Left kidney (tissue), 2 donors: ENCODE measurements around the gene RDH5. TPM values are rescaled to one million over a fixed set of nuclear protein-coding genes. Genes with fewer than 3 reads are reported as not detected.

Experiments used
- DNase-seq: peaks from one replicate; pipeline ENCODE4 v3.0.0-alpha.2; 2013
- polyA plus RNA-seq: library from polyadenylated mRNA; unstranded; fragments of 120-200 nt; gene quantifications from one replicate; pipeline ENCODE4 v1.2.1, GENCODE V29; 2013; ENCODE audit not compliant: insufficient read length

Gene RDH5
- polyA plus RNA-seq, 1 donor = 36.1 TPM

GRCh38 chr12:55694651-55695050, 25.5 kb upstream of the RDH5 start:
- DNase-seq = no peak

- no peak for DNase-seq
Observed at GRCh38 chr12:55695349-55695748, 24.8 kb upstream of the RDH5 start.

DNA sequence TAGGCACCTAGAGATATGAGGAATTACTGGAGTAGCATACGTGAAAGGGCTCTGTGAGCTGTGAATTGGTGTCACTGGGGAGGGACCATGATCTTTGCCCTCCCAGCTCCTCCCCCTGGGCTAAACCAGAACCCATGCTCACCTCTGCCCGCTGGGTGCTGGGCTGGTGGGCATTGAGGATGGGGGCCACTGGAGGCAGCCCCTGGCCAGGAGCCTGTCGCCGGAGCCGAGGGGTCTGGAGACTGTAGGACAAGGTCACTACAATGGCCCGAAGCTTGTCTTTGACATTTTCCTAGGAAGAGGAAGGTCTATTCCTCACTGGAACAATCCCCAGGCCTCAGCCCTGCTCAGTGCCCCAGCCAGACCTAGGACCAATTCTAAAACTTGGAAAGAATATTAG, 24.1 kb upstream of the RDH5 start:
- DNase-seq = no peak

- no peak for DNase-seq
Observed at GRCh38 chr12:55696796-55697462, 23.3 kb upstream of the RDH5 start.

DNA sequence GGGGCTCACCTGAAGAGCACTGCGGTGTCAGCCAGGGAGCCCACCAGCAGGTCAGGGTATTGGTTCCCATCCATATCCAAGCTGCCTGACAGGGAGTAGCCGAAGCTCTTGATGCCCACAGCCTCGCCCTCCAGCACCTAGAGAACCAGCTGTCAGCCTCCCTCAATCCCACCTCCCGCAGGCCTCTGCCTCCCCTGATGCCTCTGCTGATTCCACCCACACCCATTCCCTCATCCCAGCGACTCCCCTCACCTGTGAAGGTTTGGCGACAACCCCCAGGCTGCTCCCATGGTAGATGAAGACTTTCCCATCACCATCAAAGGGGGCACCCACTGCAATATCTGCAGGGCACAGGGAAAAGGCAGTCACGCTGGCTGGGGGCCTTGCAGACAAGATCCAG, 22.5 kb upstream of the RDH5 start:
- no peak for DNase-seq

GRCh38 chr12:55698241-55698955, 21.8 kb upstream of the RDH5 start:
- no peak for DNase-seq

DNA sequence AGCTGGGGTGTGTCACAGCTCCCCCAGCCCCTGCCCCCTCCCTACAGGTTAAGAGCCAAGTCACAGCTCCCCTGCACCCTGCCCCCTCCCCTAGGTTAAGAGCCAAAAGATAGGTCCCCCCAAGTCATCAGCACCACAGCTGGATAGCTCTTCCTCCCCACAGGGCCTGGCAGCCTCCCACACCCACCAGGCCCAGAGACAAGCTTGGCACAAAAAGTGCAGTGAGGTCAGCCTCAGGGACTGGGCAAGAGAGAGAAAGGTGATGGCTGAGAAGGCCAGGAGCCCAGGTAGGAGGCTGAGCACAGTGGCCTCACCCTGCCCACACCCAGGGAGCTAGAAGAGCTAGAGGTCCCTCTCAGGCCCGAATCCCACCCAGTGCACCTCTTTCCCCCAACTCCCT, 21.2 kb upstream of the RDH5 start:
- DNase-seq = no peak

- no peak for DNase-seq
Observed at GRCh38 chr12:55699471-55700055, 20.6 kb upstream of the RDH5 start.

DNA sequence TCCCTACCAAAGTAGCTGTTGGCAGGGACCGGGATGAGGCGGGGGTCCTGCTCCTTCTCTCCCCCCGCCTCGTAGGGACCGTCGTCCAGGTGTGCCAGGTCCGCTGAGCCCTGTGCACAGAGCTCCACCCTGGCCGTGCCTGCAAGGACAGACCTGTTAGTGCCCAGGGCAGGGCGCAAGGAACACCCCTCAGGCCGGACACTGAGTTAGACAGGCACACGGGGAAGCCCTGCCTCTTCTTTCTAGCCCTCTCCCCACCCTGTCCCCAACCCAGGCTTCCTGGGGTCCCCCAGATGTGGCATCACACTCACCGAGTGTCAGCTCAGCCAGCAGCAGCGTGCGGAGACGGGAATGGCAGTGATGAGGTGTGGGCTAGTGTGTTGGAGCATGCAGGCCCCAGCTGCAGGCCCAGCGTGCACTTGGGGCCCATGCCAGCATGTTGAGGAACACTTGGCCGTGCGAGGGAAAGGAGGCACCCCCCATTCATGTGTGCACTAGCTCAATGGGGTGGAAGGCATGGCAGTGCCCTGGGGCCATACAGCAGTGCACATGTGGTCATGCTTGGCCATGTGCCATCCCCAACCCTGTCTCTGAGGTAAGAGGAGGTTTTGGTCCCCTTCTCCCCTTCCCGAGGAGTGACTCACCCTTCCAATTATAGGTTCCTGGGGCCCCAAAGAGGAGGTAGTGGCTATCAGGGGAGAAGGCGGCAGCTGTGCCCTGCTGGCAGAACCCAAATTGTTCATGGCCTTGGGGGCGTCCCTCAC, 19.8 kb upstream of the RDH5 start:
- DNase-seq = no peak

GRCh38 chr12:55702861-55703260, 17.3 kb upstream of the RDH5 start:
- DNase-seq = no peak

DNA sequence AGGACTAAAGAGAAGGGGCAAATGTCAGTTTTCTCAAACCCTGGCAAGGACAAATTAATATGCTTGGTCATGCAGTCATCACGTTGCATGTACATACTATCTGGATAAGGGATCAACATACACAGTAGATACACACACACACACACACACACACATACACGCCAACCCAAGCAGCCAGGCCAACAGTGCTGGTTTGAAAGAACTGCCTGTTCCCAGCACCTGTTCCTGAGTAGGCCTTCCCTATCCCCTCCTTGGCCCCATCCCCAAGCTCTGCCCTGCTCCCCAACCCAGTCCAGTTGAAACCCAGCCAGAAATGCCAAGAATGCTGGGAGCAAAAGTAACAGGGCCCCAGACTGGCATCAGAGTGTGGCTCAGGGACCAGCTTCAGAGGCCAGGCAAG, 16.9 kb upstream of the RDH5 start:
- no peak for DNase-seq

GRCh38 chr12:55703901-55704761, 16.1 kb upstream of the RDH5 start:
- DNase-seq = no peak

DNA sequence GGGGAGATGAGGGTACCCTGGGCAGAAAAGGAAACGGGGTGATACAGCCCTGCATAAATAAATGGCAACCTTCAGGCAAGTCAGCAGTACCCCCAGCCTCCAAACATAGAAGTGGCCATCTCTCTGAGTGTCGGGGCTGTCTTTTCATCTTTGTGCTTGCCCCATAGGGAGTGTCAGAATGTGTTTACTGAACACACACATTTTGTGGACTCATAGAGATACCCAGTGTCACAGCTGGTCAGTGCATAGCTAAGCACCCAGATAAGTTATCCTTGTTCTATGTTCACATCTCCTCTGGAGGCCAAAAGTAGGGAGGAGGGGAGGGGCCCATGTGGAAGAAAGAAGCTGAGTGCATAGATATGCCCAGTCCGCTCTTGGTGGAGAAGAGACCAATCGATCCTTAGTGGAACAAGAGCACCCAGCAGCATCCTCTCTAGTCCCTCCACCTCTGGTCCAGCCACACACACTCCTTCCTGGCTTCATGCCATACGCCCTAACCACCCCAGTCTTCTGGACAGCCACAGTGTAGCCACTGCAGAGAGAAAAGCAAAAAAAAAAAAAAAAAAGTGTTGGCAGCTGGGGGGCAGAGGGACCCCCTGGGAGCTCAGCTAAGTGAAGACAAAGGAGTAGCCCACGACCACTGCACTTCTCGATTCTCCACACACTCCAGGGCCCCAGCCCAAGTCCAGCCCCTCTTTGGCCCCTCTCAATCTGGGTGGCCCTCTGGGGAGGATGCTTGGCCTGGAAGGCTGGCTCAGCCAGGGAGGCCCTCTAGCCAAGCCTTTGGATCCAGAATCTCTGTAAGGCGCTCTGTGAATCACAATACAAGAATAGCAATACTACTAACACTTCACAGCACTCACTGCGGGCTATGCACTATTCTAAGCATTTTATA, 15.1 kb upstream of the RDH5 start:
- DNase-seq = no peak

GRCh38 chr12:55705782-55706402, 14.3 kb upstream of the RDH5 start:
- no peak for DNase-seq

DNA sequence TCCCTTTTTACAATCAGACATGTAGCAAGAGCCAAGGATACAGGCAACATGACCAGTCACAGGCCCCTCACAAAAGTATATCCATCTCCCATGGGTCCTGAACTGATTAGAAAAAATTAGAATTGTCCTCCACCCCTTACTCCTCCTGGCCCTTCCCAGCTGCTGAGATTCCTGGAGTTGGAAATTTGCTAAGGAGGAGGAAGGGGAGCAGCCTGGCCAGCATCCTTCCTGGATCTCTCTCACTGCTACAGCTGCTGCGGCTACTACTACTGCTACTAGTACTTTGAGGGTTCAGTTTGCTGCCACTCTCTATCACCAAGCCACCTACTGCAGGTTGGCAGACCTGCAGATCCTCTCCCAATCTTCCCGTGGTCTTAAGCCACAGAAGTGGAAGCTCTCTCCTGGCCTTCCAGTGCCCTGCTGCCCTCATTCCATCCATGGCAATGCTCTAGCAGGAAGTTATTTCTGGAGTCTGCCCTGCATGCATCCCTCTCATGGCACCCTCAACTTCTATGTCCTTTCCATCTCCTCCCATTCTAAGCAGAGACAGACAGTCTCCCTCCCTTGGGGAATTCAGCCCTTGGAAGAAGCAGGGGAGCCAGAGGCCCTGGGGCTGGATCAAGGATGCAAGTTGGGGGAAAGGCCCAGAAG, 13.5 kb upstream of the RDH5 start:
- no peak for DNase-seq

- no peak for DNase-seq
Observed at GRCh38 chr12:55707219-55707671, 12.9 kb upstream of the RDH5 start.

- DNase-seq = peak; percentile 76
Observed at GRCh38 chr12:55707841-55708694, 12.1 kb upstream of the RDH5 start, which contains the start of gene ITGA7. Gene ITGA7, minus strand, starts transcription at chr12:55707904. Its CDS starts 222 bp downstream, at chr12:55707682.

GRCh38 chr12:55708695-55709233, 11.4 kb upstream of the RDH5 start:
- no peak for DNase-seq
